HEK293 (cell line): ENCODE measurements around the gene SPRTN.

ENCODE experiments used
- AEBP2 ChIP-seq: fragments of 450-650 bp; formaldehyde crosslinking; IDR thresholded peaks from 2 replicates; pipeline ENCODE4 v1.5.1; 2016; ENCODE audit warnings: missing biosample characterization, missing genetic modification characterization, borderline replicate concordance
- TCF7L2 ChIP-seq: IDR thresholded peaks from 2 replicates; pipeline ENCODE4 v1.6.1; 2011; ENCODE audit warnings: low read depth, mild to moderate bottlenecking, inconsistent platforms, low read length, moderate library complexity, borderline replicate concordance
- ZFP41 ChIP-seq: fragments of 450-650 bp; formaldehyde crosslinking; IDR thresholded peaks from 2 replicates; pipeline ENCODE4 v1.5.1; 2016; ENCODE audit warnings: missing biosample characterization, missing genetic modification characterization, borderline replicate concordance
- ZNF132 ChIP-seq: fragments of 450-650 bp; formaldehyde crosslinking; IDR thresholded peaks from 2 replicates; pipeline ENCODE4 v1.5.1; 2017; ENCODE audit warnings: missing biosample characterization, missing genetic modification characterization, borderline replicate concordance
- ZNF18 ChIP-seq: fragments of 450-650 bp; formaldehyde crosslinking; IDR thresholded peaks from 2 replicates; pipeline ENCODE4 v1.5.1; 2016; ENCODE audit warnings: missing biosample characterization, missing genetic modification characterization
- ZNF274 ChIP-seq, 2 experiments: fragments of 200-500 bp in 1 of 2; fragments of 450-650 bp in 1 of 2; sonication (Bioruptor generic) in 1 of 2; formaldehyde crosslinking in 1 of 2; IDR thresholded peaks; 2 replicates each; pipeline versions ENCODE4 v1.5.1 to v1.6.1; 2014 to 2016; ENCODE audit warnings: borderline replicate concordance in 1 of 2, inconsistent platforms in 1 of 2, low read length in 1 of 2, missing biosample characterization in 1 of 2, missing genetic modification characterization in 1 of 2
- ZNF792 ChIP-seq: fragments of 450-650 bp; formaldehyde crosslinking; IDR thresholded peaks from 2 replicates; pipeline ENCODE4 v1.5.1; 2016; ENCODE audit warnings: missing biosample characterization, missing genetic modification characterization

GRCh38 chr1:231315887-231316286 is 22.2 kb upstream of the SPRTN start:
- TF ChIP-seq TCF7L2: no peak
- TF ChIP-seq AEBP2: no peak
- TF ChIP-seq ZFP41 (tag by site-specific recombination): no peak
- no peak for TF ChIP-seq ZNF792
- TF ChIP-seq ZNF18 (tag by site-specific recombination): no peak
- TF ChIP-seq ZNF132 (tag by site-specific recombination): no peak
- TF ChIP-seq ZNF274 (IDR thresholded peaks at IDR 0.05; ENCODE audit: low read length): no peak
- no peak for TF ChIP-seq ZNF274 (tag by site-specific recombination; IDR thresholded peaks at IDR 0.05; ENCODE audit: borderline replicate concordance)
